Erythroblast (primary cell): ENCODE data around the gene FAR1.

Source experiments
- GATA1 ChIP-seq: IDR thresholded peaks from 2 replicates; pipeline ENCODE4 v1.6.1; 2011; ENCODE audit warnings: low read depth, mild to moderate bottlenecking, control low read depth, low read length, moderate library complexity
- POLR2A ChIP-seq: IDR thresholded peaks from 2 replicates; pipeline ENCODE4 v1.6.1; 2011; ENCODE audit warnings: mild to moderate bottlenecking, low read length

GRCh38 chr11:13769188-13769587, 100.7 kb downstream of the FAR1 start:
- TF ChIP-seq POLR2A: no peak
- no peak for TF ChIP-seq GATA1
